Progenitor cell of endocrine pancreas (in vitro differentiated cells): ENCODE results near the gene STAT5A. TPM values are rescaled to one million over a fixed set of nuclear protein-coding genes. Genes with fewer than 3 reads are reported as not detected.

Experiments
- DNase-seq: peaks from one replicate; pipeline ENCODE4 v3.0.0; 2021; ENCODE audit warnings: low spot score; ENCODE audit not compliant: unreplicated experiment
- H3K27ac Mint-ChIP-seq: 2 replicates; pipeline ENCODE4 v1.8.0; 2021; ENCODE audit warnings: mild to moderate bottlenecking, moderate library complexity, mixed read lengths
- H3K27me3 Mint-ChIP-seq: 2 replicates; pipeline ENCODE4 v1.8.0; 2021; ENCODE audit warnings: mixed read lengths
- H3K36me3 Mint-ChIP-seq: 2 replicates; pipeline ENCODE4 v1.8.0; 2022; ENCODE audit warnings: mixed read lengths; ENCODE audit not compliant: insufficient read depth
- H3K4me1 Mint-ChIP-seq: 2 replicates; pipeline ENCODE4 v1.8.0; 2021; ENCODE audit warnings: low read depth, mixed read lengths
- H3K4me3 Mint-ChIP-seq: 2 replicates; pipeline ENCODE4 v1.8.0; 2021; ENCODE audit warnings: low read depth, mild to moderate bottlenecking, moderate library complexity, mixed read lengths
- H3K9me3 Mint-ChIP-seq: 2 replicates; pipeline ENCODE4 v1.8.0; 2021; ENCODE audit warnings: low read depth, mixed read lengths
- CTCF ChIP-seq: fragments of 200-600 bp; sonication (generic); IDR thresholded peaks from one replicate; pipeline ENCODE4 v1.5.0; 2021; ENCODE audit warnings: antibody characterized with exemption, mild to moderate bottlenecking; ENCODE audit not compliant: unreplicated experiment
- total RNA-seq: library from RNA; stranded (reverse); gene quantifications from 2 replicates; pipeline ENCODE4 v1.2.1, GENCODE V29; 2021

STAT5A gene
- total RNA-seq, 1 donor from 2014 or later, result 0.74 TPM

- no peak for DNase-seq
- Mint-ChIP-seq H3K36me3 (no peaks in the 10 kb centered on the region), H3K27ac (no peak overlapping the region), H3K4me3 (no peak overlapping the region), H3K4me1 (peaks cover 1% of the 10 kb centered on the region), H3K9me3 (no peaks in the 10 kb centered on the region), H3K27me3 (peaks cover 41% of the 10 kb centered on the region)
- no peak for TF ChIP-seq CTCF
Observed at GRCh38 chr17:42285346-42286050, 2.8 kb upstream of the STAT5A start.

GRCh38 chr17:42286411-42287221 lies 1.7 kb upstream of the STAT5A start:
- Mint-ChIP-seq H3K4me1 (peaks cover 1% of the 10 kb centered on the region), H3K36me3 (no peaks in the 10 kb centered on the region), H3K27me3 (peaks cover 50% of the 10 kb centered on the region), H3K9me3 (no peaks in the 10 kb centered on the region), H3K4me3 (peak overlapping the region; percentile 53), H3K27ac (no peak overlapping the region)
- no peak for DNase-seq
- TF ChIP-seq CTCF, result no peak

- no peaks in the 10 kb centered on the region for H3K36me3 Mint-ChIP-seq
- no peak for TF ChIP-seq CTCF
- H3K4me3 Mint-ChIP-seq, result peak overlapping the region; percentile 53
- H3K27me3 Mint-ChIP-seq, result peaks cover 54% of the 10 kb centered on the region
- no peak for DNase-seq
- no peaks in the 10 kb centered on the region for H3K9me3 Mint-ChIP-seq
- peaks cover 1% of the 10 kb centered on the region for H3K4me1 Mint-ChIP-seq
- no peak overlapping the region for H3K27ac Mint-ChIP-seq
Observed at GRCh38 chr17:42287305-42287976, 857 bp upstream of the STAT5A start.

- no peak overlapping the region for H3K27ac Mint-ChIP-seq
Observed at GRCh38 chr17:42288803-42289610, 709 bp downstream of the STAT5A start.

More at GRCh38 chr17:42288803-42289610, 709 bp downstream of the STAT5A start:
- TF ChIP-seq CTCF, result no peak
- DNase-seq, result no peak
- H3K4me1 Mint-ChIP-seq, result peaks cover 1% of the 10 kb centered on the region
- no peak overlapping the region for H3K4me3 Mint-ChIP-seq
- H3K9me3 Mint-ChIP-seq, result no peaks in the 10 kb centered on the region
- H3K36me3 Mint-ChIP-seq, result no peaks in the 10 kb centered on the region
- peaks cover 53% of the 10 kb centered on the region for H3K27me3 Mint-ChIP-seq
